SK-N-MC (cell line): Measurements from ENCODE around the gene P2RX1.
"Not testable (repeated sequence)": the region's sequence is repeated elsewhere in the genome, so short reads cannot be mapped to it uniquely, and the experiment has no call there.

Experiments used
- DNase-seq: peaks from one replicate; pipeline ENCODE4 v3.0.0-alpha.2; 2011; ENCODE audit warnings: low read depth, low spot score
- H3K27ac ChIP-seq: fragments of 200-600 bp; sonication (generic); 2 replicates; pipeline ENCODE4 v1.5.1; 2016; ENCODE audit warnings: mixed run types
- H3K36me3 ChIP-seq: fragments of 200-600 bp; sonication (generic); 2 replicates; pipeline ENCODE4 v1.6.1; 2017; ENCODE audit warnings: antibody characterized with exemption, low read length, mixed read lengths; ENCODE audit not compliant: insufficient read depth
- H3K4me3 ChIP-seq: fragments of 200-600 bp; sonication (generic); 2 replicates; pipeline ENCODE4 v1.5.1; 2016
- H3K9ac ChIP-seq: fragments of 200-600 bp; sonication (generic); 2 replicates; pipeline ENCODE4 v1.8.0; 2017; ENCODE audit warnings: mixed run types, mixed read lengths; ENCODE audit not compliant: insufficient read length
- H3K9me3 ChIP-seq: fragments of 200-600 bp; sonication (generic); 2 replicates; pipeline ENCODE4 v1.6.1; 2017; ENCODE audit warnings: low read depth, mild to moderate bottlenecking, antibody characterized with exemption, low read length, moderate library complexity, mixed read lengths
- EZH2 ChIP-seq: fragments of 200-600 bp; sonication (generic); IDR thresholded peaks from one replicate; pipeline ENCODE4 v1.6.1; 2017; ENCODE audit warnings: antibody characterized with exemption
- FOXP2 ChIP-seq: optimal IDR thresholded peaks from 2 replicates; pipeline ENCODE3; 2011; ENCODE audit warnings: mild to moderate bottlenecking, moderate library complexity; ENCODE audit not compliant: insufficient read depth; ENCODE audit errors: extremely low read length, control extremely low read depth
- POLR2AphosphoS5 ChIP-seq: IDR thresholded peaks from 2 replicates; pipeline ENCODE4 v1.6.1; 2012; ENCODE audit warnings: mild to moderate bottlenecking, low read depth, low read length, borderline replicate concordance

The P2RX1 gene

GRCh38 chr17:3867106-3867505 is 49.2 kb downstream of the P2RX1 start:
- H3K9ac ChIP-seq: no peak overlapping the region
- no peaks in the 10 kb centered on the region for H3K9me3 ChIP-seq
- no peak overlapping the region for H3K4me3 ChIP-seq
- no peak for TF ChIP-seq POLR2AphosphoS5
- no peak for TF ChIP-seq EZH2
- no peak for TF ChIP-seq FOXP2
- no peak overlapping the region for H3K27ac ChIP-seq
- peaks cover 3% of the 10 kb centered on the region; the same call in 1 of the 2 replicates for H3K36me3 ChIP-seq
- DNase-seq: no peak

- Histone ChIP-seq H3K9me3 (no peaks in the 10 kb centered on the region), H3K27ac (no peak overlapping the region), H3K9ac (no peak overlapping the region), H3K4me3 (no peak overlapping the region), H3K36me3 (no peaks in the 10 kb centered on the region)
- no peak for DNase-seq
- TF ChIP-seq EZH2: no peak
- TF ChIP-seq POLR2AphosphoS5: no peak
- no peak for TF ChIP-seq FOXP2
Observed at GRCh38 chr17:3866276-3866675, 50.0 kb downstream of the P2RX1 start.

- H3K9ac ChIP-seq: no peak overlapping the region
- DNase-seq: no peak
Observed at GRCh38 chr17:3865176-3865575, 51.1 kb downstream of the P2RX1 start.

GRCh38 chr17:3864534-3864933 is 51.7 kb downstream of the P2RX1 start:
- Histone ChIP-seq H3K4me3 (no peak overlapping the region), H3K36me3 (no peaks in the 10 kb centered on the region), H3K9me3 (no peaks in the 10 kb centered on the region), H3K9ac (no peak overlapping the region), H3K27ac (no peak overlapping the region)
- TF ChIP-seq POLR2AphosphoS5 (no peak), FOXP2 (no peak), EZH2 (no peak)
- no peak for DNase-seq

More at GRCh38 chr17:3865176-3865575, 51.1 kb downstream of the P2RX1 start:
- Histone ChIP-seq H3K27ac (no peak overlapping the region), H3K4me3 (no peak overlapping the region), H3K9me3 (no peaks in the 10 kb centered on the region), H3K36me3 (no peaks in the 10 kb centered on the region)
- TF ChIP-seq EZH2: no peak
- no peak for TF ChIP-seq POLR2AphosphoS5
- TF ChIP-seq FOXP2: no peak

- H3K4me3 ChIP-seq: no peak overlapping the region
- H3K36me3 ChIP-seq: no peaks in the 10 kb centered on the region
- H3K27ac ChIP-seq: no peak overlapping the region
- no peak overlapping the region for H3K9ac ChIP-seq
- H3K9me3 ChIP-seq: no peaks in the 10 kb centered on the region
- TF ChIP-seq POLR2AphosphoS5: no peak
- TF ChIP-seq FOXP2: no peak
- no peak for TF ChIP-seq EZH2
- no peak for DNase-seq
Observed at GRCh38 chr17:3861761-3862681, 54.2 kb downstream of the P2RX1 start.

- DNase-seq: no peak
- Histone ChIP-seq H3K9me3 (no peaks in the 10 kb centered on the region), H3K4me3 (no peak overlapping the region), H3K9ac (no peak overlapping the region), H3K27ac (no peak overlapping the region), H3K36me3 (no peaks in the 10 kb centered on the region)
- TF ChIP-seq POLR2AphosphoS5 (no peak), FOXP2 (no peak)
Observed at GRCh38 chr17:3860939-3861700, 55.1 kb downstream of the P2RX1 start.

- H3K9ac ChIP-seq: no peak overlapping the region
- no peak overlapping the region for H3K27ac ChIP-seq
- no peaks in the 10 kb centered on the region for H3K9me3 ChIP-seq
- no peak overlapping the region for H3K4me3 ChIP-seq
- no peak for DNase-seq
- TF ChIP-seq POLR2AphosphoS5 (no peak), FOXP2 (no peak), EZH2 (no peak)
- H3K36me3 ChIP-seq: no peaks in the 10 kb centered on the region
Observed at GRCh38 chr17:3859940-3860339, 56.3 kb downstream of the P2RX1 start.

GRCh38 chr17:3857261-3858105 is 58.8 kb downstream of the P2RX1 start:
- TF ChIP-seq EZH2 (no peak), POLR2AphosphoS5 (no peak), FOXP2 (no peak)
- no peak overlapping the region for H3K4me3 ChIP-seq
- no peaks in the 10 kb centered on the region for H3K9me3 ChIP-seq
- H3K9ac ChIP-seq: no peak overlapping the region
- DNase-seq: no peak
- no peaks in the 10 kb centered on the region for H3K36me3 ChIP-seq
- no peak overlapping the region for H3K27ac ChIP-seq

- DNase-seq, H3K27ac ChIP-seq, H3K4me3 ChIP-seq, H3K36me3 ChIP-seq, H3K9me3 ChIP-seq, H3K9ac ChIP-seq: not testable (repeated sequence)
Observed at GRCh38 chr17:3854204-3854603, 62.1 kb downstream of the P2RX1 start.
